ENCODE measurements around the gene ATF4.

ATF4 gene

DNA sequence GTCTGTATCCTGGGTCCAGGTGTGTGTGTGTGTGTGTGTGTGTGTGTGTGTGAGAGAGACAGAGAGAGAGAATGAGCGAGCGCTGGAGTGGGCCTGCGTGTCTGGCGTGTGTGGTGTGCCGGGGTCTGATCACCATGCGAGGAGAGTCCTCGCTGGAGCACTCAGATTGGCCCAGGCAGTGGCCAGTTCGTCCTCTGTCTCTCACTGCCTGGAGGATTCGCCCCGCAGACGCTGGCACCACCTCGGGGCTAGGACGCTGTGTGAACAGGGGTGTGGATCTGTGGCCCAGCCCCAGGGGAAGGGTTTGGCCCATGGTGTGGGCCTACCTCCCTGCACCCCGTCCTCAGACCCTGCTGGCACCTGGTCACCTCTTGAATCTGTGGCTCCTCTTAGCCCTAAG, 38.6 kb downstream of the ATF4 start:
- no peak for DNase-seq

DNA sequence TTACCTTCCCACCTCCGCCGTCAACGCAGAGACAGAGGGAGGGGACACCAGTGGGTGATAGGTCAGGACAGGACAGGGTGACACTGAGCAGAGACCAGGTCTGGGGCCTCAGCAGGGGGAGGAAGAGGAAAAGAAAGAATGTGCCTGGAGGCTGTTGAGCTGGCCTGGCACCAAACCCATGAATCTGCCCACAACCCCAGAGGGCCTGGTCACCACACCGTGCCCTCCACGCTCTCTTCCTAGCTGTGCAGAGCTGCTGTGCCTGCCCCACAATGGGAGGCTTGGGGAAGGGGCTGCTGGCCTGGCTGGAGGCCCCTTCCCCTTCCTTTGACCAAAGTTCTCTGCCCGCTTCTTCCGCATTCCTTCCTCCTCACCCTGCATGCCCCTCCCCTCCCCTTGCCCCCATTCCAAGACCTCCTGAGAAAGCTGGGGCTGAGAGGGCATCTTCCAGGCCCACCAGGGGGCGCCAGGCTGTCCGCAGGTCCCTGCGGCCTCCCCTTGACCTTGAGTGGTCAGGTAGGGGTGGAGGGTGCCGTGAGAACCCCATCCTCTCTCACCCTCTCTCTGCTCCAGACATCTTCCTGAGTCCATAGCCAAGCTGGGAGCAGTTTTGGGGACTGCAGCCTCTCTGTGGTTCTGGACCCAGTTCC, 39.2 kb downstream of the ATF4 start:
- no peak for DNase-seq

DNA sequence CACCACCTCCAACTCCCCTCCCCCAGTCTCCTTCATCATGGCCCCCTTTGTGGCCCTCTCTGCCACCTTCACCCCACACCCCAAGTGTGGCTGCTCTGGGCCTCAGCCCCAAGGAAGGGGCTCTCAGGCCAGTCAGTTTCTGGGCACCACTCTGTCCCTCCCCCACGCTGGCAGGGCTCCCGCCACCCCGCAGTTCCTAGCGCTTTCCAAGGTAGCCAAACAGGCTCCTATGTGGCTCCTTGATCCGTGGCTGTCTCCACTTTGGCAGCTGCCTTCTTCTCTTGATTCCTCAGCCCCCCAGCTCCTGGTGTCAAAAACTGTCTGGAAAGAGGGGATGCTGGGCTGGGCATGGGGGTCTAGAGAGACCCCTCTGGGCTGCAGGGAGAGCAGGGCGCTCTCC, 39.8 kb downstream of the ATF4 start:
- no peak for DNase-seq

DNA sequence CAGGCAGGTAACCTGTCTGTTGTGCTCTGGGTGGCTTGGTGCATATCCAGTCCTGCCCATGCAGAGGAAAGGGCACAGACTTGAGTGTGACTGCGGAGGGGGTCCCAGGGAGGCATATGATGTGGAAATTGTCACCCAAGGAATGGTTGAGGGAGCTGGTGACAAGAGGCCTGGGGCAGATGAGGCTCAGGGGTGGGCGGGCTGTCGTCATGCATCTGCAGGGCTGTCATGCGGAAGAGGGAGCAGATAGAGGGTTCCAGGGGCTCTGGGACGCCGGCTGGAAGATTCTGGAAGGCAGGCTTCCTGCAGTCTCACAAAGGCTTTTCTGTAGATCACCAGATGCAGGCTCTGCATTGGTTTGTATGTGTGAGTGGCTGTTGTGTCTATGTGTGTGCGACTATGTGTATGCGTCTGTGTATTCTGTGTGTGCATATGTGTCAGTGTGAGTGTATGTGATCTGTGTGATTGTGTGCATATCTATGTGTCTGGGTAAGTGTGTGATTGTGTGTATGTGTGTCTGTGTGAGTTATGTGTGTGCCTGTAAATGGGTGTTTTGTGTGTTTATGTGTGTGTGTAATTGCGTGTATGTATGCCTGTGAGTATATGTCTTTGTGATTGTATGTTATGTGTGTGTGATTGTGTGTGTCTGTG, 42.6 kb downstream of the ATF4 start:
- no peak for DNase-seq

DNA sequence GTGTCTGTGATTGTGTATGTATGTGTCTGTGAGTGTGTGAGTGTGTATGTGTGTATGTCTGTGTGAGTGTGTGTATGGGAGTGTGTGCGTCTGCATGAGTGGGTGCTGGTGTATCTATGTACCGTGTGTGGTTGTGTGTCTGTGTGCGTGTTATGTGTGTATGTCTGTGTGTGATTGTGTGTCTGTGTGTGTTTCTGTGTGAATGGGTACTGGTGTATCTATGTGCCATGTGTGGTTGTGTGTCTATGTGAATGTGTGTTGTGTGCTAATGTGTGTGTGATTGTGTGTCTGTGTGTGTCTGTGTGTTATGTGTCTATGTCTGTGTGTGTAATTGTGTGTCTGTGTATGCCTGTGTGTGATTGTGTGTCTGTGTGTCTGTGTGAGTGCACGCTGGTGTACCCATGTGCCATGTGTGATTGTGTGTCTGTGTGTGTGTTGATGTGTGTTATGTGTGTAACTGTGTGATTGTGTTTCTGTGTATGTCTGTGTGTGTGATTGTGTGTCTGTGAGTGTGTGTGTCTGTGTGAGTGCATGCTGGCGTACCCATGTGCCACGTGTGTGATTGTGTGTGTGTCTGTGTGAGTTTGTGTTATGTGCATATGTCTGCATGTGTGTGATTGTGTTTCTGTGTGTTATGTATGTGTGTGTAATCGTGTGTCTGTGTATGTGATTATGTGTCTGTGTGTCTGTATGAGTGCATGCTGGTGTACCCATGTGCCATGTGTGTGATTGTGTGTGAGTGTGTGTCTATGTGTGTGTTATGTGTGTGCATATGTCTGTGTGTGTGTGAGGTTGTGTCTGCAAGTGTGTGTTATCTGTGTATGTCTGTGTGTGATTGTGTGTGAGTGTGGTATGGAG, 43.4 kb downstream of the ATF4 start:
- DNase-seq = no peak

DNA sequence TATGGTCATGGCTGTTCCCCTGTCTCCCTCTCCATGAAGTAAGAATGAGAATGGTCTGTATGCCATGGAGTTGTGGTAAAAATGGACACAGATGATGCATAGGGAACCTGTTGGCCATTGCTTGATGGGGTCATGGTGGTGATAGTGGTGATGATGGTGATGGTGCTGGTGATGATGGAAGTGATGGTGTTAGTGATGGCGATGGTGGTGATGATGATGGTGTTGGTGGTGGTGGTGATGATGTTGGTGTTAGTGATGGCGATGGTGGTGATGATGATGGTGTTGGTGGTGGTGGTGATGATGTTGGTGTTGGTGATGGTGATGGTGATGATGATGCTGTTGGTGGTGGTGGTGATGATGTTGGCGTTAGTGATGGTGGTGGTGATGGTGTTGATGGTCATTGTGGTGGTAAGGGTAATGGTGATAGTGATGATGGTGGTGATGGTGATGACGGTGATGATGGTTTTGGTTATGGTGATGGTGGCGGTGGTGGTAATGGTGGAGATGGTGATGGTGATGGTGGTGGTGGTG, 45.1 kb downstream of the ATF4 start:
- DNase-seq = no peak

DNA sequence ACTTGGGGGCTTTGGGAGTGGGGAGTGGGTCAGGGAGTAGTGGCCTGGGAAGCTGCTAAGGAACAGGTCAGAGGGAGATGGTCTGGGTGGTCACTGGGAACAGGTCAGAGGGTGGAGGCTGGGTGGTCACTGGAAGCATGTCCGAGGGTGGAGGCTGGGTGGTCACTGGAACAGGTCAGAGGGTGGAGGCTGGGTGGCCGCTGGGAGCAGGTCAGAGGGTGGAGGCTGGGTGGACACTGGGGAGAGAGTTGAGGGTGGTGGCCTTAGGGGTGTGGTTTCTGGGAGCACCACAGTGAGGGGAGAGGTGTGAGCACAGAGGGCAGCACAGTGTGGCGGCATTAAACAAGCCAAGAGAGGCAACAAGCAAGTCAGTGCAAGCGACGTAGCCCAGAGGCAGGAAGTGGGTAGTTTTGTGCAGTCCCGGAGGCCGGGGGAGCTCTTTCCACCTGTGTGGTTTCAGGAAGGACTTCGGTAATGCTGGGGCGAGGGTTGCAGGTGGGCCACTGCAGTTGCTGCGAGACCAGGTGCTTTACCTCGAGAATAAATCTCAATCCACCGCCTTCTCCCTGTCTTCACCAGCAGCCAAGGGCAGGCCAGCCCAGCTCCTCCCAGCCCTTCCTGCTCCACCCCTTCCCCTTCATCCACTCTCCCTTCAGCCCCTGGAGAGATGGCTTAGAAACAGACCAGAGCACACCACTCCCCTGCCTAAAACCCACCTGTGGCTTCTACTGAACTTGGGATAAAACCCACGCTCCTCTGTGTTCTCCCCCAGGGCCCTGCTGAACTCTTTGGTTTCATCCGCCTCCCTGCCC, 47.0 kb downstream of the ATF4 start:
- DNase-seq = no peak

DNA sequence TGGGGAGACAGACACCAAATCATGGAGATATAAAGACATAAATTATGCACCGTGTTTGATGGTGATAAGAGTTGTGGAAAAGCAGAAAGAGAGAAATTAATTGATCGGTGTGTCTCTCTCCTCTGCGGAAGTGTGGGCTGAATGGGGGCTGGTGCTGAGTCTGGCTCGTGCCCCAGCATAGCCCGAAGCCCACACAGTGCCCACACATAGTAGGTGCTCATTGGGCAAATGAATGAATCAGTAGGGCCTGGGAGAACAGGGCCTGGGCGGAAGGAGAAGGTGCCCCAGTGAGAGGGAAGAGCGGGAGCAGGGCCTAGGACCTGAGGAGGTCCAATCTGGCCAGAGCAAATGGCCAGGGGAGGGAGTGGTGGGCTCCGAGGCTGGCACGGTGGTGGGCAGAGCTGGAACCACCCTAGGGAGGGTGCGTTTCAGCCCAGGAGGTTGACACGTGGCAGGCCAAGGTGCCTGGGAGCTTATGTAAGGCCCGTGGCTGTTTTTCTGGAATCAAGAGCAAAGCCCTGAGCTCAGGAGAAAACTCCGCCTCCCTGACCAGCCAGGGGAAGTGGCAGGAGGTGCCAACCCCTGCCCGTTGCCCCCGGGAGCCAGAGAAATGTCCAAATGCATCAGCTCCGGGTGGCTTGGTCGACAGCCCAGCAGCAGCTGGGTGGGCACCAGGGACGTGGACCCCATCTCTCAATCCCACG, 48.1 kb downstream of the ATF4 start:
- DNase-seq = no peak

DNA sequence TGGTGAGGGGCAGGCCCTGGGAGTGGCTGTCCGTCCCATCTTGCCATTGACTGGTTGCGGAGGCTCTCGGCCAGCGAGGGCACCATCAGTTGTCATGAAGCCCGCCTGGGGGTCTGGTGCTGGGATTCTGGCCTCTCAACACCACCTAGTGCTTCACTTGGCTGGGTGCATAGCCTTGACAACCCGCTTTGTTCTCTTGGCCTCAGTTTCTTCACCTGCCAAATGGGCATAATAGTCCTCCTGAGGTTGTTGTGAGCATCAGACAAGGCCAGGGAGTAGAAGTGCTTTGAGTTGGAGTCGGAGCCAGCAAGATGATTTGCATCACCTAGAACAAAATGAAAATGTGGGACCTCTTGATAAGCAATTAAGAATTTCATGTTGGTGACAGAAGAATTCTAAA, 48.7 kb downstream of the ATF4 start:
- no peak for DNase-seq

DNA sequence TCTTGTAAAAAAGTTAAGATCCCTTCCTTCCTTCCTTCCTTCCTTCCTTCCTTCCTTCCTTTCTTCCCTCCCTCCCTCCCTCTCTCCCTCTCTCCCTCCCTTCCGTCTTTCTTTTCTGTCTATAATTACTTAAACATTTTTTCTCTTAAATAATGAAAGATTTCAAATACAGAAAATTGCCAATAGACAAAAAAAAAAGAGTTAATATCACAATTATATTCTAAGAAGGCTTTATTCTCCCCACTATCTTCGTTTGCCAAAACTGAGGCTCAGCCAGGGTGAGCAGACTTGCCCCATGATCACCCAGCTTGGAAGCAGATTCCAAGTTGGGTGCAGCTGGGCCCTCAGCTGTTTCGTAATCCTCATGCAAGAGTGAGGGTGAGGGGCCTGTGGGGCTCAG, 49.9 kb downstream of the ATF4 start:
- no peak for DNase-seq

DNA sequence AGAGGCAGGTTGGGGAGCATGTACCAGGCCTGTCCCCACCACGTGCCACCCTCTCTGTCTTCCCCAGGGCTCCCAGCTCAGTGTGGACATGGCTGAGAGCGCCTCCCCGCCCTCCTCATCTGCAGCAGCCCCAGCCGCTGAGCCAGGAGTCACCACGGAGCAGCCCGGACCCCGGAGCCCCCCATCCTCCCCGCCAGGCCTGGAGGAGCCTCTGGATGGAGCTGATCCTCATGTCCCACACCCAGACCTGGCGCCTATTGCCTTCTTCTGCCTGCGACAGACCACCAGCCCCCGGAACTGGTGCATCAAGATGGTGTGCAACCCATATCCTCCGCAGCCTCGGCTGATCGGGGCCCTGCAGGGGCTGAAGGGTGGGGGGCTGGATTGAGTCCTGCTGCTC, 50.3 kb downstream of the ATF4 start, which contains the start of gene CACNA1I:
Gene CACNA1I, plus strand, starts transcription at position 89 of the 400 bp plus-strand sequence. Its CDS starts 0 bp downstream, at position 89.
- no peak for DNase-seq

DNA sequence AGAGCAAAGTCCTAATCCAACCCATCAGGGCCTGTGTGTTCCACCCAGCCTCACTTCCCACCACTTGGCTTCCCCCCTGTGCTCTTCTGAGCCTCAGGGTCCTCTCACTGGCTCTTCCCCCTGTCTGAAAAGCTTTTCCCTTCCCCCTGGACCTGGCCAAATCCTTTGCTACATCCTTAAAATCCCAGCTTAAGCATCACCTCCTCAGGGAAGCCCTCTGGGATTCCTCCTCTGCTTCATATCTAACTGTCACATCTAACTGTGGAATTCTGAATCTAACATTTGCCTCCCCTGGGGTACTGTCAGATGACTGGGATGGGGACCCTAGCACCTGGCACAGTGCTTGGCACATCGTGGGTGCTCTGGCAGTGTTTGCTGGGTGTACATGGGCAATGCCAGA, 51.2 kb downstream of the ATF4 start:
- no peak for DNase-seq
